Measurements from ENCODE around the gene P2RX1. TPM values are rescaled to one million over a fixed set of nuclear protein-coding genes. Genes with fewer than 3 reads are reported as not detected.

Gene P2RX1
- total RNA-seq, 1 experiment from 2014 or later: not detected

GRCh38 chr17:3851461-3852100 lies 64.7 kb downstream of the P2RX1 start:
- Mint-ChIP-seq H3K27me3 (ENCODE audit: low read depth) (peaks cover 25% of the 10 kb centered on the region), H3K4me3 (no peak overlapping the region), H3K36me3 (ENCODE audit: insufficient read depth in 1 of 3, low read depth in 3 of 3) (no peaks in the 10 kb centered on the region; a peak in 1 of 7 replicates), H3K4me1 (peaks cover 5 to 7% of the 10 kb centered on the region in 2 experiments), H3K9me3 (peaks cover 6 to 7% of the 10 kb centered on the region in 2 experiments; a peak in 4 of 5 replicates), H3K27ac (0 out of 7 replicates have a peak overlapping the region, but pooled peaks of 1 of the 3 experiments have one; percentile 37)
- Histone ChIP-seq H3K18ac (ENCODE audit: insufficient read length, low read depth, low read length) (no peak overlapping the region), H2BK12ac (ENCODE audit: insufficient read length, low read depth, low read length) (no peak overlapping the region), H3K4ac (ENCODE audit: low read depth, low read length) (no peak overlapping the region), H4K91ac (ENCODE audit: insufficient read length, low read depth, low read length) (no peak overlapping the region), H3K14ac (ENCODE audit: insufficient read depth, low read length) (no peak overlapping the region), H3K27me3 (ENCODE audit: insufficient read depth, low read length) (no peaks in the 10 kb centered on the region), H2BK120ac (ENCODE audit: low read depth, low read length, poor library complexity, severe bottlenecking) (no peak overlapping the region), H2AK5ac (ENCODE audit: insufficient read length, low read length) (no peak overlapping the region), H4K20me1 (ENCODE audit: control insufficient read depth, insufficient read depth, insufficient read length) (no peaks in the 10 kb centered on the region), H3T11ph (ENCODE audit: low read length) (no peak overlapping the region), H4K5ac (ENCODE audit: insufficient read length, low read depth, low read length) (no peak overlapping the region), H3K4me2 (ENCODE audit: insufficient read depth, insufficient read length, low read length) (no peak overlapping the region), H2BK5ac (ENCODE audit: insufficient read length, low read length) (no peak overlapping the region), H3K23me2 (ENCODE audit: insufficient read length, low read depth, low read length, poor library complexity, severe bottlenecking) (no peaks in the 10 kb centered on the region), H2AFZ (ENCODE audit: low read length) (no peak overlapping the region), H3K9ac (ENCODE audit: extremely low read depth, insufficient read length, low read length) (no peak overlapping the region), H3K4me1 (ENCODE audit: insufficient read depth, low read length) (no peaks in the 10 kb centered on the region), H3K56ac (ENCODE audit: insufficient read length, low read depth, low read length) (no peak overlapping the region), H3K23ac (ENCODE audit: insufficient read length, low read depth, low read length) (no peak overlapping the region), H4K8ac (replicated peaks; ENCODE audit: insufficient read length, low read depth, low read length) (no peak overlapping the region), H2BK15ac (ENCODE audit: low read depth, low read length) (no peak overlapping the region), H3K79me1 (ENCODE audit: insufficient read depth, low read depth, low read length, poor library complexity, severe bottlenecking) (no peaks in the 10 kb centered on the region), H3K27ac (ENCODE audit: insufficient read length, low read depth, low read length) (no peak overlapping the region), H2BK20ac (ENCODE audit: low read depth, low read length, poor library complexity, severe bottlenecking) (no peak overlapping the region), H3K9me3 (ENCODE audit: control insufficient read depth, low read depth, low read length) (no peaks in the 10 kb centered on the region), H3K79me2 (ENCODE audit: insufficient read depth, low read length) (no peaks in the 10 kb centered on the region)
- TF ChIP-seq CTCF (conservative IDR thresholded peaks at IDR 0.05): no peak
- DNase-seq: no peak
- no CpG with 5 or more reads among the region's 24 CpGs for WGBS (ENCODE audit: extremely low coverage, insufficient read length, low lambda C conversion rate)
